SK-MEL-5 (cell line): Measurements from ENCODE around the gene MESP1. TPM values are rescaled to one million over a fixed set of nuclear protein-coding genes. Genes with fewer than 3 reads are reported as not detected.
"Not testable (repeated sequence)": the region's sequence is repeated elsewhere in the genome, so short reads cannot be mapped to it uniquely, and the experiment has no call there.

Experiments used
- DNase-seq: peaks from one replicate; pipeline ENCODE4 v3.0.0-alpha.2; 2016; ENCODE audit warnings: low read depth, low spot score
- in situ Hi-C: cut with HindIII; loops from 2 replicates; pipeline ENCODE4 v1.10.0; 2016; ENCODE audit warnings: low sequenced_read_pairs, high pct_unique_total_duplicates, low pct_unique_long_range_greater_than_20kb
- polyA plus RNA-seq, 2 experiments: library from polyadenylated mRNA; depleted of rRNA; stranded (reverse); fragments of >200 nt; gene quantifications; 2 replicates each; pipeline ENCODE4 v1.2.3, GENCODE V29; 2015
- total RNA-seq: library from RNA; depleted of rRNA; stranded (reverse); fragments of >200 nt; shearing (Covaris generic); gene quantifications from 2 replicates; pipeline ENCODE4 v1.2.3, GENCODE V29; 2014; rRNA removed

Gene MESP1
- 0.74 and 0.88 TPM in 2 replicates for total RNA-seq
- polyA plus RNA-seq (2015; cell fraction: cytosol; rRNA removed), result 0.69 and 0.70 TPM in 2 replicates
- not detected in 2 replicates for polyA plus RNA-seq (2015; cell fraction: nucleus; rRNA removed)

DNA sequence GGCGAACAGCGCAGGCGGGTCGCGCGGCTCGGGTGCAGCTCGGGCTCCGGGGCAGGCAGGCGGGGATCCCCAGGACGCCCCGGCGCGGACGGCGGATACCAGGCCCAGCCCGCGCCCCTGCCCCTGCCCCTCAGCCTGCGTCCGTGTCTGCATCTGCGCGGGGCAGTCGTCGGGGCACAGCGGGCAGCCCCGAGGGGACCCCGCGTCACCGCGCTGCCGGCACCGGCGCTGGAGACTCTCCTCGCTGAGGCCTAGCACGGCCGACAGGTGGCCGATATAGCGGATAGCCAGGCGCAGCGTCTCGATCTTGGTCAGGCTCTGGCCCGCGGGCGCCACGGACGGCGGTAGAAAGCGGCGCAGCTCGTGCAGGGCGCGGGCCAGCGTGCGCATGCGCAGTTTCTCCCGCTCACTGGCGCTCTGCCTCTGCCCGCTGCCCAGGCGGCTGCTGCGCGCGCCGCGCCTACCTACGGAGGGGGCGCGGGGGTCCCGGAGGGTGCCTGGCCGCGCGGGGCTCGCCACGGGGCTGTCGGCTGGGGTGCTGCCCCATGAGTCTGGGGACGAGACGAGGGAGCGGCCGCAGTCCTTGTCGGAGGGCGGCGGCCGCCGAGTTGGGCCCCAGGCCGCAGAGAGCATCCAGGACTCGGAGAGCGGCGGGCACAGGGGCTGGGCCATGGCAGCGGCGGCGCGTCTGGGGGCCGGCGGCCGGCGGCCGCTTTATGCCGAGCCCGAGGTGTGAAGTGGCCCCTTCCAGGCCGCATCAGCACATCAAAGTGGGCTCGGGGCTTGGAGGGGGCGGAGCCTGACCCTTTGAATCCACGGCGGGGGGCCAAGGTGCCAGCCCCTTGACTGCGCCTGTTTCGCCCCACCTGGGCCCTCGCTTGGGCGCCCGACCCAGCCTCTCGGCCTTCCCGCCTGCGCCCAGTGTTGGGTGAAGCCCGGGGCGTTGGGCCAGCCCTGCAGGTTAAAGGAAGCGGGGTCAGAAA is at the start of gene MESP1:
TSS of gene MESP1 (minus strand) at position 690 of the 983 bp plus-strand sequence. CDS start at position 672, 18 bp downstream.
- DNase-seq, result peak; percentile 90
- in situ Hi-C loops, result loop anchor here (25.0 kb wide), 1 partner anchor 111 kb away; no protein-coding TSS in a partner anchor

DNA sequence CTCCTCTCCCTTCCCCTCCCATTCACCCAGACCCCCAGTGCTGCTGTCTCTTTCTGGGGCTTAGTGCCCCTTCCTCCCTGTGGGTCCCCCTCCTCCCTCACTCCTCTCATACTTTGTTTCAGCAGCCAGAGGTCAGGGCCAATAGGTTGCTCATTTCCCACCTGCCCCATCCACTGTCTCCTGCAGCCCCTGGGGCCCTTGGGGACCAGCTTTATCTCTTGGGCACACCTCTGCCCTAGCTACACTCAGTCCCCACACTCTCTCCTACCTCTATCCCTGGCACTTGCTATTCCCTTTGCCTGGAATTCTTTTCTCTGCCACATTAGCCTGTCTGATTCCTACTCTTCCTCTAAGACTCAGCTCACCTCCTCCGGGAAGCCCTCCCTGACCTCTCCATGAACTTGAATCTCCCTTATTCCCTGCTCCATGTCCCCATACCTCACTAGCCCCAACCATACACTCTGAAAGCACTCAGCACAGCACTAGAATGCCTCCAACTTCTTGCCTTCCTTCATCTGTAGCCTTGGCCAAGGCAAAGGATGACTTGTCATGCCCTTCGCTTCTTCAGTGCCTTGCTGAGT is 49.0 kb upstream of the MESP1 start:
- in situ Hi-C loops, result no loop called here
- no peak for DNase-seq

DNA sequence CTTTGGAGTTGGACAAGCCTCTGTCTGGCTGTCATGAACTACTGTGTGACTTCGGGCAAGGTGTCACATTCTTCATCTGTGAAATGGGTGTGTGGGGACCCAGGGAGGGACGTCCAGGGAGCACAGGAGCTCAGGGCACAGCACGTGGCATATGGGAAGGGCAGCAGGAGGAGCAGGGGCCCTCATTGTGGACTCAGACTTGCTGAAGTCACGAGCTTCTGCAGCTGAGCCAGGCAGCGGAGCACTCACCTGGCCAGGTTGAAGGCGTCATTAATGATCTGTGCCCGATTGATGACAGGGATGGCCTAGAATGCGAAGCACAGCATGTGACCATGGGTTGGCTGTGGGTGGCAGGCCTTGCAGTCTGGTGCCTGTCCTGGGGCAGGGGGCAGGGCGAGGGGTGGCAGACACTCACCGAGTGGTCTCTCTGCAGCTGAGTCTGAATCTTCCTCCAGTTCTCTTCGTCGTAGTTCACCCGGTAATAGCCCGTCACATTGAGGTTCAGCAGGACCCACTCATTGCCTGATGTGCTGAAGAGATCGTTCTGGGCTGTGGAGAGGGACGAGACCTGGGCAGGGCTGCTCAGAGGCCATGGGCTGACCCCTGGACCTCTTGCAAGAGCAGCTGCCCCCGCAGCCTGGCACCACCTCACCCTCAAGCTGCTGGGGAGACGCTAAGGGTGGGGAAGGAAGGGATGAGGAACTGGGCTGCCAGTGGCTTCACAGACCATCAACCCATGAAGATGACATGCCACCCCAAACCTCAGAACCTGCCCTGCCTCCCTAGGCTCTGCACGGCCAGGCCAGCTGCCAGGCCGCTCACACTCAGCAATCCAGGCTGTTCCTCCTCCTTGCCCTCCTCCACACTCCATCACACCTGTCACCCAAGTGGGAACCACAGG is 48.2 kb upstream of the MESP1 start:
- no peak for DNase-seq
- in situ Hi-C loops, result no loop called here

GRCh38 chr15:89797678-89798201 is 46.7 kb upstream of the MESP1 start:
- in situ Hi-C loops, result no loop called here
- no peak for DNase-seq

- in situ Hi-C loops, result no loop called here
These were observed 44.9 kb upstream of the MESP1 start for GRCh38 chr15:89795996-89796395.

GRCh38 chr15:89794627-89795241 is 43.7 kb upstream of the MESP1 start:
- in situ Hi-C loops, result no loop called here
- no peak for DNase-seq

More at GRCh38 chr15:89795996-89796395, 44.9 kb upstream of the MESP1 start:
- no peak for DNase-seq

DNA sequence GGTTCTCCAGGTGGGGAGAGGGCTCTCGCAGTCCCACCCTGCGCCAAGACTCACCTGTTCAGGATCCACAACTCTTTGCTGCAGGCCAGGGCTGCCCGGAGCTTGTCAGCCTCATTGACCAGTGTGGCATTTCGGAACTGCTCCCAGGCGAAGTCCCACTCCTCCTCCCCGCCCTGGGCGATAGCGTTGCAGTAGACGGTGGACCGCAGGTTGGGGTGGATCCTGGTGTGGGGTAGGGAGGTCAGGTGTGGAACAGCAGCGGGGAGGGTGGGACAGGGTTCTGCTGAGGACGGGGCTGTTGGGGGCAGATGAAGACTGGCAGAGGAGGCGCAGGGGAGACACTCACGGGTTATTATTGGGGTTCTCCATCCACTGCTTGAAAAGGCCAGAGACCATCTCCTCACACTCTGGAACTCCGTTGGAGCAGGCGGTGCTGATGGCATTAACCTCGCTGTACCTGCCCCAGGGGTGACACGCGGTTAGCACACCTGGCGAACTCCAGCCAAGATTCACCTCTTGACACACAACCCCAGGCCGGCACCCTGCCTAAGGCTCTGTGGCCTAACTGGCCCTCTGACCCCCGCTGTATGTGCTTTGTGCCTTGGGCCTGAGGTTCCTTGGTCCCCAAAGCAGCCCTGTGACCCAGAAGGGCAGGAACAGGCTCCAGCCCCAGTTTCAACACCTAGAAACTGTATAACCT is 41.2 kb upstream of the MESP1 start:
- DNase-seq, result no peak
- in situ Hi-C loops, result no loop called here

- in situ Hi-C loops, result no loop called here
- no peak for DNase-seq
These were observed 39.6 kb upstream of the MESP1 start for GRCh38 chr15:89790661-89791060.

DNA sequence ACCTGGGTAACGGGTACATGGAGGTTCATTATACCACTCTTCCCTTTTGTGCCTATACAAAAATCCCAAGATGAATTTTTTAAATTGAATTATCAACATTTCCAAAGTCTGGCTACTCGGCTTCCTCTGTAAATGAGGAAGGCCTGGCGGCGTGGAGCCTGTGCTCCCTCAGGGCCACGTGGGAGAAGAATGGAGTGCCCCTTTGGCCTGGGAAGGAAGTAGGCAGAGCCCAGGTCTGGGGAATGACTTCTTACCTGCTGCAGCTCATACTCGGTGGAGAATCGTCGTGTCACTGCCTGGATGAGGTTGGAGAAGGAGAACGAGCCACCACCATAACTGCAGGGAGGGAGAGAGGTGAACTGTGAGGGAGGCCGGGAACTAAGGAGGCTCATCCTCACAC is 39.2 kb upstream of the MESP1 start:
- in situ Hi-C loops, result no loop called here

DNA sequence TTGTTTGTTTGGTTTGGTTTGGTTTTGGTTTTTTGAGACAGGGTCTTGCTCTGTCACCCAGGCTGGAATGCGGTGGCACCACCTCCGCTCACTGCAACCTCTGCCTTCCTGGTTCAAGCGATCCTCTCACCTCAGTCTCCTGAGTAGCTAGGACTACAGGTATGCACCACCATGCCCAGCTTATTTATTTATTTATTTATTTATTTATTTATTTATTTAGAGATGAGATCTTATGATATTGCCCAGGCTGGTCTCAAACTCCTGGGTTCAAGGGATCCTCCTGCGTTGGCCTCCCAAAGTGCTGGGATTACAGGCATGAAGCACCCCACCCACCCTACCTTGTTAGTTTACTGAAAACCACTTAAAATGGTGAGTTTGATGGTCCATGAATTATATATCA is 37.5 kb upstream of the MESP1 start:
- DNase-seq, in situ Hi-C loops: not testable (repeated sequence)

More for the DNA sequence above, 39.2 kb upstream of the MESP1 start:
- DNase-seq, result no peak

- in situ Hi-C loops, result no loop called here
- no peak for DNase-seq
These were observed 36.9 kb upstream of the MESP1 start for GRCh38 chr15:89787944-89788343.

- in situ Hi-C loops, result no loop called here
- no peak for DNase-seq
These were observed 34.7 kb upstream of the MESP1 start for GRCh38 chr15:89785774-89786140.

GRCh38 chr15:89785064-89785773 is 34.2 kb upstream of the MESP1 start:
- in situ Hi-C loops, result no loop called here
- DNase-seq, result no peak

DNA sequence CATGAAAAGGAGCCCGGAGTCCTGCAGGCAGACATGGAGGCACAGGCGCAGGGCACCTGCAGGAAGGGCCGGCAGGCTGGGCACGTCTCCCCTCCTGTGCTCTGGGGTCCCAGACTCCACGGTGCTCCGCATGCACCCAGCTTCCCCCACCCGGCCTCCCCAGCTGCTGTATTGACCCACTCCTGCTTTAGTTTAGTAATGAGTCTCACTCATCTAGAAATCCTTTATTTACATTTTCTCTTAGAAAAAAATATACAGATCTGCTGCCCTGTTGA is 33.6 kb upstream of the MESP1 start:
- in situ Hi-C loops, result no loop called here
- no peak for DNase-seq

DNA sequence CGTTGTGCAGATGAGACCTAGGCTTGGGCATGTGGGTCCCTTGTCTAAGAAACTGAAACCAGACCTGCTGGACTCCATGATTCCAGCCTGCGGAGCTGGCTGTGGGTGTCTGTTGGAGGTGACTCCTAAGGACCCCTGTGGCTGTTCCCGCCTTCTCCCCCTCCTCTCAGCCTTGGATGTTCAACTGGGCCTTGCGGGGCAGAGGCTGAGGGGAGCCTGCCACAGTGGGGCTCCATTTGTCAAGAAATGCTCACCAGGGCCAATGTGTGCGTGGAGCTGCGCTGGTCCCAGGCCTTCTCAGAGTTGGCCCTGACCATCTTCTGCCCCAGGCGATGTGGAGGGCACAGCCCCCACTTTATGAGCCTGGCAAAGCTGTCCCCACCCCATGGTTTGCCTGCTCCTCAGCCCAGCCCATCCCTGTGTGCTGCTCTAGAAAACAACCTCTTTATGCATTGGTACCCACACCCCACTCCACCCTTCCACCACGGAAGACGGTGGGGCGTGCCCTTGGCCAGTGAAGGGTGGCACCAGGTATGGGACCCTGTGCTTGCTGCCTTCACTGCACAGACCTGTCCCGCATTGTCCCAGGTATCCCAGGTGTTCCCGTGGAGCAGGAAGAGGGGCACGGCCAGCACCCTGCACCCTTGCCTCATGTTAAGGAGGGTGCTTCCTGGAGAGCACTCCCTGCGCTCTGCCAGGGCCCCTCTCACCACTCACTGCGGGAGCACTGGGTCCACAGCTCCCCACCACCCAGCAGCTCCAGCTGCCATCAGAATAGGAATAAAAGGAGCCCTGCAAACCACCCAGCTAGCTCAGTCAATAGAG is 33.0 kb upstream of the MESP1 start:
- in situ Hi-C loops, result no loop called here

More for the DNA sequence above, 33.0 kb upstream of the MESP1 start:
- no peak for DNase-seq
